Omental fat pad (tissue), 4 donors: ENCODE data around the gene MKS1. TPM values are rescaled to one million over a fixed set of nuclear protein-coding genes. Genes with fewer than 3 reads are reported as not detected.

Experiments
- ATAC-seq: fragments of 150-250 bp; one replicate; pipeline ENCODE4 v1.9.1; 2016; ENCODE audit warnings: mild to moderate bottlenecking, moderate library complexity; ENCODE audit not compliant: low FRiP score
- DNase-seq: peaks from one replicate; pipeline ENCODE4 v3.0.0-alpha.2; 2019; ENCODE audit warnings: low spot score
- total RNA-seq, 4 donors: library from RNA; depleted of rRNA; stranded (reverse); fragments of >200 nt; gene quantifications; one replicate each; pipeline ENCODE4 v1.1.0, GENCODE V29; 2016
- TF ChIP-seq, protein P1 (sequence below), 3 donors: fragments of 450-650 bp; IDR thresholded peaks; one replicate each; pipeline ENCODE4 v1.5.1; 2016 to 2017; ENCODE audit warnings: antibody characterized with exemption in 3 of 3, mild to moderate bottlenecking in 3 of 3, moderate library complexity in 2 of 3

MKS1 gene
- total RNA-seq, 4 donors from 2014 or later = 3.7 to 9.9 (median 6.0) TPM

GRCh38 chr17:58172369-58173071 is 46.5 kb downstream of the MKS1 start:
- no peak for ATAC-seq
- TF ChIP-seq, protein P1, sequence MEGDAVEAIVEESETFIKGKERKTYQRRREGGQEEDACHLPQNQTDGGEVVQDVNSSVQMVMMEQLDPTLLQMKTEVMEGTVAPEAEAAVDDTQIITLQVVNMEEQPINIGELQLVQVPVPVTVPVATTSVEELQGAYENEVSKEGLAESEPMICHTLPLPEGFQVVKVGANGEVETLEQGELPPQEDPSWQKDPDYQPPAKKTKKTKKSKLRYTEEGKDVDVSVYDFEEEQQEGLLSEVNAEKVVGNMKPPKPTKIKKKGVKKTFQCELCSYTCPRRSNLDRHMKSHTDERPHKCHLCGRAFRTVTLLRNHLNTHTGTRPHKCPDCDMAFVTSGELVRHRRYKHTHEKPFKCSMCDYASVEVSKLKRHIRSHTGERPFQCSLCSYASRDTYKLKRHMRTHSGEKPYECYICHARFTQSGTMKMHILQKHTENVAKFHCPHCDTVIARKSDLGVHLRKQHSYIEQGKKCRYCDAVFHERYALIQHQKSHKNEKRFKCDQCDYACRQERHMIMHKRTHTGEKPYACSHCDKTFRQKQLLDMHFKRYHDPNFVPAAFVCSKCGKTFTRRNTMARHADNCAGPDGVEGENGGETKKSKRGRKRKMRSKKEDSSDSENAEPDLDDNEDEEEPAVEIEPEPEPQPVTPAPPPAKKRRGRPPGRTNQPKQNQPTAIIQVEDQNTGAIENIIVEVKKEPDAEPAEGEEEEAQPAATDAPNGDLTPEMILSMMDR (IDR thresholded peaks at IDR 0.05) = no peak

DNA sequence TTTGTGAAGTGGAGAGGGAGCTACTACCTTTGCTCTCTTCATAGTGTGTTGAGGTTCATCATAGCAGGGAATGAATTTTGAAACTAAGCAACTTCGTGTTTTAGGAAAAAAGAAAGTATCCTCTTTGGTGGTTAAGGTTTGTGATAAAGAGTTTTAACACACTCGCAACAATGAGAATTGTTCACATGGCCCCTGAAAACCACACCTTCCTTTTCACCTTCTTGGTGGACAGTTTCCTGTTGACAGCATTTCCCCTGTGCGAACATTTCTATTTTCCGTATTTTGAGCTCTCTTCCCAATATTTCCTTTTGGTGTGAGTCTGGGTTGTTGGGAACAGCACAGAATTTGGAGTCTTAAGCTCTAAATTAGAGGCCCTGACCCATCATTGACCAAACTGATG is 48.4 kb downstream of the MKS1 start:
- TF ChIP-seq, protein P1 (IDR thresholded peaks at IDR 0.05) = no peak
- DNase-seq (no peak), ATAC-seq (no peak)

More at GRCh38 chr17:58172369-58173071, 46.5 kb downstream of the MKS1 start:
- no peak for DNase-seq

- TF ChIP-seq, protein P1 (IDR thresholded peaks at IDR 0.05) = no peak
- DNase-seq (no peak), ATAC-seq (no peak)
Measured at GRCh38 chr17:58166682-58167081, 52.4 kb downstream of the MKS1 start, which contains the start of gene OR4D2. TSS of gene OR4D2 (plus strand) at chr17:58166982. CDS start at chr17:58169656, 2,674 bp downstream.

DNA sequence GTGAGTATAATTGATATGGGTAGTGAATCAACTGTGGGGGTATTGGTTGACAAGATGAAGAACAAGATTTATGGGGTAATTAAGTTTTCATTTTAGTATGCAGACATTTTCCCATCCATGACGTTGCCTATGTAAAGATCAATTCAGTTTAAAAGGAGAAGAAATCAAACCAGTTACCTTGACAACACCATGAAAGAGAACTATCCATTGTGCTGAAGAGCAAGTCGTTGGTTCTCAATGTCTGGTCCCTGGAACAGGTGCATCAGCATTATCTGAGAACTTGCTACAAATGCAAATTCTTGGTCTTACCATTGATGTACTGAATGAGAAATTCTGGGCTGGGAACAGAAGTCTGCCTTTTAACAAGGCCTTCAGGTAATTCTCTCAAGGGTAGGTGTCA is 53.1 kb downstream of the MKS1 start:
- TF ChIP-seq, protein P1 (IDR thresholded peaks at IDR 0.05) = no peak
- no peak for ATAC-seq

DNA sequence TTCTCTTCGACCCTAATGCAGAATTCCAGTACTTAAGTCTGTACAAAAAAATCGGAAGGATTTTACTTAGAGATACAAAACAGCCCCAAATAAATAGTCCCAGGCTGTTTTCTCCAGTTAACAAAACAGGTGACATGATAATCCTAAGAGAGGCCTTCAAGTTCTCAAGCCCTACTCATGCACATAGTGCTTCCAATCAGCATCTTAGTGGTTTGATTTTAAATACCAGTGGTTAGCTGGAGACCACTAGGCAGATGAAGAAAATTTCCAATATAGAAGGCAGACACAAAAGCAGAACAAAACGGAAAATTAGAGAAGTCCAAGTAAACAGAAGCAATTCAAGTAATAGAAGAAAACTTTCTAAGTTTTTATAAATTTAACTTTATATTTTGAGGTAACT is 57.5 kb downstream of the MKS1 start:
- TF ChIP-seq, protein P1 (IDR thresholded peaks at IDR 0.05) = no peak

More for the DNA sequence above, 53.1 kb downstream of the MKS1 start:
- DNase-seq = no peak

DNA sequence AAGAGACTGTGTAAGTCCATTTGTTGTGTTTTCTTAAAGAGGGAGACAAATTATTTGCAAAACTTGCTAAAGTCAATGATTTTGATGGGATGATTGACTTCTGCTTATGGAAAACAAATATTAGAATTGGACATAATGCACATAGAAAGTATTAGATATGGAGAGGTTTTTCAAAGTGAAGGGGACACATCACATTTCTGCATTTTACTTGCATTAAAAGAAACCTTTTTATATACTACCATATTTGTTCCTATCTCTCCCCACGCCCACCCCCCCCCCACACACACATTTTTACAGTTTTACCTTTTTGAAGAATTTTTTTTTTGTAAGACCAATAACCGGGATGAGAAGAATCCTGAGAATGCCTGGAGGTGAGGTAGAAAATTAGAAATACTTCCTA is 60.9 kb downstream of the MKS1 start:
- ATAC-seq (no peak), DNase-seq (no peak)
- TF ChIP-seq, protein P1 (IDR thresholded peaks at IDR 0.05) = no peak

More for the DNA sequence above, 57.5 kb downstream of the MKS1 start:
- no peak for DNase-seq
- ATAC-seq = no peak
